Uterus (tissue), 2 donors: Measurements from ENCODE around the gene NEB.

Experiments
- POLR2A ChIP-seq, 2 donors: fragments of 450-650 bp; IDR thresholded peaks; one replicate each; pipeline ENCODE4 v1.6.1; 2016; ENCODE audit warnings: antibody characterized with exemption in 2 of 2, mild to moderate bottlenecking in 1 of 2, moderate library complexity in 1 of 2
- TF ChIP-seq, protein P1 (sequence below), 4 experiments: fragments of 200-600 bp in 2 of 4; fragments of 450-650 bp in 2 of 4; sonication (generic) in 2 of 4; IDR thresholded peaks; one replicate each; pipeline ENCODE4 v1.5.1; 2016 to 2019; ENCODE audit warnings: antibody characterized with exemption in 4 of 4, mild to moderate bottlenecking in 2 of 4, moderate library complexity in 1 of 4

DNA sequence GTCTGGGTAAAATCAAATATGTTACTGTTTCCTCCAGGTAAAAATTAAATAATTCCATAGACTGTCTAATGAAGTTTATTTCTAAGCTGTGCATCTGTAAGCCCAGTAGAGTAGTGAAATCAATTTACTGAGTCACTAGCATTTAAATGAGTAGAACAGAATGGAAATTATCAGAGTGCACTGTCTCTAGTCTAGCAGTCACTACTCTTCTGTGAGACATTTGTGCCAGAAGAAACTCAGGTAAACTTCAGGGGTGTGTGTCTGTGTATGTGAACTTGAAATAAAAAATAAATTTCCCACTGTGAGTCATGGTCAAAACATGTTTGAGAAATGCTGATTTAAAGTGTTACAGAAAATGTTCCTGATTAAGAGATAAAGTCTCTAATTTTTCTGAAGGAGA lies 178.2 kb downstream of the NEB start:
- TF ChIP-seq, protein P1, sequence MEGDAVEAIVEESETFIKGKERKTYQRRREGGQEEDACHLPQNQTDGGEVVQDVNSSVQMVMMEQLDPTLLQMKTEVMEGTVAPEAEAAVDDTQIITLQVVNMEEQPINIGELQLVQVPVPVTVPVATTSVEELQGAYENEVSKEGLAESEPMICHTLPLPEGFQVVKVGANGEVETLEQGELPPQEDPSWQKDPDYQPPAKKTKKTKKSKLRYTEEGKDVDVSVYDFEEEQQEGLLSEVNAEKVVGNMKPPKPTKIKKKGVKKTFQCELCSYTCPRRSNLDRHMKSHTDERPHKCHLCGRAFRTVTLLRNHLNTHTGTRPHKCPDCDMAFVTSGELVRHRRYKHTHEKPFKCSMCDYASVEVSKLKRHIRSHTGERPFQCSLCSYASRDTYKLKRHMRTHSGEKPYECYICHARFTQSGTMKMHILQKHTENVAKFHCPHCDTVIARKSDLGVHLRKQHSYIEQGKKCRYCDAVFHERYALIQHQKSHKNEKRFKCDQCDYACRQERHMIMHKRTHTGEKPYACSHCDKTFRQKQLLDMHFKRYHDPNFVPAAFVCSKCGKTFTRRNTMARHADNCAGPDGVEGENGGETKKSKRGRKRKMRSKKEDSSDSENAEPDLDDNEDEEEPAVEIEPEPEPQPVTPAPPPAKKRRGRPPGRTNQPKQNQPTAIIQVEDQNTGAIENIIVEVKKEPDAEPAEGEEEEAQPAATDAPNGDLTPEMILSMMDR (IDR thresholded peaks at IDR 0.05), result no peak
- no peak for TF ChIP-seq POLR2A (IDR thresholded peaks at IDR 0.05)
